ENCODE results near the gene PCBP3. TPM values are rescaled to one million over a fixed set of nuclear protein-coding genes. Genes with fewer than 3 reads are reported as not detected.
"Not testable (repeated sequence)": the region's sequence is repeated elsewhere in the genome, so short reads cannot be mapped to it uniquely, and the experiment has no call there.

The PCBP3 gene
- polyA plus RNA-seq, 3 donors: 1.7 to 9.5 (median 2.2) TPM

- H3K27ac ChIP-seq (ENCODE audit: low read depth, low read length): no peak overlapping the region
- WGBS, 3 donors: 6 to 7% (median 6%) methylated on average over 46 to 56 of the region's 56 CpGs
Observed at GRCh38 chr21:45644041-45644906, 749 bp downstream of the PCBP3 start.

DNA sequence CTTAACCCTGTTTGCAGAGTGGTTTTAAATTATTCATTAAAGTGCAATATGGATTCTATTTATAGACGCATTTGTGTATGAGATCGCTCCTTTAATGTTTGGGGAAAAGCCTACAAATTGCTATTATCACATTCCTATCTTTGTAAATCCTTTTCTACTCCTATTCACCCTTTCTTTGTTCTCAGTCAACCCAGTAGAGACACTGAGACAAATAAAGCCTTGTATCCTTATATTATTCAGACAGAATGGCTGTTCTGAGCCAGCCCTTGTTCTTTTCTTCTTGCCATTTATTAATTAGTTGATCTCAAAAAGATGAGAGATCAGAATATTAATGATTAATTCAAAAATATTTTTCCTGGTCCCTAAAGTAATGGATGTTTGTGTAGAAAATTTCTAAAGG is 8.4 kb downstream of the PCBP3 start:
- whole genome bisulfite sequencing, 3 donors: 42 to 85% (median 80%) methylated on average over 2 of the region's 2 CpGs
- no peak overlapping the region for H3K27ac ChIP-seq (ENCODE audit: low read depth, low read length)

- 50 to 70% (median 58%) methylated on average over 4 of the region's 4 CpGs for WGBS, 3 donors
- H3K27ac ChIP-seq (ENCODE audit: low read depth, low read length): no peak overlapping the region
Observed at GRCh38 chr21:45655124-45655523, 11.6 kb downstream of the PCBP3 start.

DNA sequence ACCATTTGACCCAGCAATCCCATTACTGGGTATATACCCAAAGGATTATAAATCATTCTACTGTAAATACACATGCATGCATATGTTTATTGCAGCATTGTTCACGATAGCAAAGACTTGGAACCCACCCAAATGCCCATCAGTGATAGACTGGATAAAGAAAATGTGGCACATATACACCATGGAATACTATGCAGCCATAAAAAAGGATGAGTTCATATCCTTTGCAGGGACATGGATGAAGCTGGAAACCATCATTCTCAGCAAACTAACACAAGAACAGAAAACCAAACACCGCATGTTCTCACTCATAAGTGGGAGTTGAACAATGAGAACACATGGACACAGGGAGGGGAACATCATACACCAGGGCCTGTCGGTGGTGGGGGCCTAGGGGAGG is 12.6 kb downstream of the PCBP3 start:
- not testable (repeated sequence) for H3K27ac ChIP-seq (ENCODE audit: low read depth, low read length)
- WGBS, 3 donors: 54 to 84% (median 74%) methylated on average over 2 of the region's 3 CpGs

- H3K27ac ChIP-seq (ENCODE audit: low read depth, low read length): not testable (repeated sequence)
- 75 to 87% (median 87%) methylated on average over 4 of the region's 4 CpGs for WGBS, 3 donors
Observed at GRCh38 chr21:45661913-45662622, 18.5 kb downstream of the PCBP3 start.

GRCh38 chr21:45662623-45663245 is 19.2 kb downstream of the PCBP3 start:
- 93 to 95% (median 94%) methylated on average over 10 of the region's 10 CpGs for WGBS, 3 donors
- not testable (repeated sequence) for H3K27ac ChIP-seq (ENCODE audit: low read depth, low read length)

GRCh38 chr21:45669382-45669781 is 25.9 kb downstream of the PCBP3 start:
- H3K27ac ChIP-seq (ENCODE audit: low read depth, low read length): no peak overlapping the region
- 89 to 100% (median 97%) methylated on average over 1 of the region's 1 CpG for WGBS, 3 donors

GRCh38 chr21:45670731-45671130 is 27.2 kb downstream of the PCBP3 start:
- no peak overlapping the region for H3K27ac ChIP-seq (ENCODE audit: low read depth, low read length)
- WGBS, 3 donors: 66 to 81% (median 69%) methylated on average over 3 of the region's 3 CpGs

DNA sequence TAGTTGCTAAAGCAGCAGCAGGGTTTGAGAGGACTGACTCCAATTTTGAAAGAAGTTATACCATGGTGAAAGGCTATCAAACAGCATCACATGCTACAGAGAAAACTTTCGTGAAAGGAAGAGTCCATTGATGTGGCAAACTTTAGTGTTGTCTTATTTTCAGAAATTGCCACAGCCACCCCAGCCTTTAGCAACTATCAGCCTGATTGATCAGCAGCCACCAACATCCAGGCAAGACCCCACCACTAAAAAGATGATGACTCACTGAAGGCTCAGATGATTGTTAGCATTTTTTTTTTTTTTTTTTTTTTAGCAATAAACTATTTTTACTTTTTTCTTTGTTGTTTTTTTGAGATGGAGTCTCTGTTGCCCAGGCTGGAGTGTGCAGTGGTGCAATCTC is 35.3 kb downstream of the PCBP3 start:
- not testable (repeated sequence) for H3K27ac ChIP-seq (ENCODE audit: low read depth, low read length)
- whole genome bisulfite sequencing, 3 donors: 86 to 88% methylated on average over 1 of the region's 1 CpG; no CpG with 5 or more reads in 1 of the 3 donors

DNA sequence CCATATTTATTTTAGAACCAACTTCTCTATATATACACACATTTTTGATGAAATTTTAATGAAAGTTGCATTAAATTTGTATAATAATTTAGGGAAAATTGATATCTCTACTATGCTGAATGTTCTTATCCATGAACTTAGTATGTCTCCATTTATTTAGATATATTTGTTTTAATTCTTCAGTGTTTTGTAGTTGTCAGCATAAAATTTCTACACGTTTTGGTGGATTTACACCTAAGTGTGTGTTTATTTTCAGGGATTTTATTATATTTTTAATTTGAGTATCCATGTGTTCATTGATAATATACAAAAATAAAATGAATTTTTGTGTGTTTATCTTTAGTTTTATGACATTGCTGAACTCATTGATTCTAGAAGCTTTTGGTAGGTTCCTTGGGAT is 36.7 kb downstream of the PCBP3 start:
- no peak overlapping the region for H3K27ac ChIP-seq (ENCODE audit: low read depth, low read length)
- 53 to 67% (median 60%) methylated on average over 1 of the region's 1 CpG for WGBS, 3 donors

DNA sequence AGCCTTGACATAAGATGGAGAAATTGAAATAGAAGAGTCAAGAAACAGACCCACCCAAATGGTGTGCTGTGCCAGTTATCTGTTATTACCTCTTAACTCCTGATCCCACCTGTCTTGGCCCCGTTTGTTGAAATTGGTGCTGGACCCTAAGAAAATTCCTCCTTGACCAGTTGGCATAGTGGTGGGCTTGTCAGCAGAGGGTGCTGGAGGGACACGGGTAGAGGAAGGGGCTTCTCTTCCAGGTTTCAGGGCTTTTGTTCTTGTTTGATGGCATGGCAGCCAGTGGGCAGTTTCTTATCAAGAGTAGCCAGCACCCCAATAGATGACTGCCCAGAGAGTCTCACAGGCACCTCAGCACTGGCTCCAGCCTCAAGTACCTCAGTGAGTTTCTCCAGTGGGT is 51.6 kb downstream of the PCBP3 start:
- no peak overlapping the region for H3K27ac ChIP-seq (ENCODE audit: low read depth, low read length)
- whole genome bisulfite sequencing, 3 donors: 14 to 44% (median 25%) methylated on average over 2 of the region's 2 CpGs

DNA sequence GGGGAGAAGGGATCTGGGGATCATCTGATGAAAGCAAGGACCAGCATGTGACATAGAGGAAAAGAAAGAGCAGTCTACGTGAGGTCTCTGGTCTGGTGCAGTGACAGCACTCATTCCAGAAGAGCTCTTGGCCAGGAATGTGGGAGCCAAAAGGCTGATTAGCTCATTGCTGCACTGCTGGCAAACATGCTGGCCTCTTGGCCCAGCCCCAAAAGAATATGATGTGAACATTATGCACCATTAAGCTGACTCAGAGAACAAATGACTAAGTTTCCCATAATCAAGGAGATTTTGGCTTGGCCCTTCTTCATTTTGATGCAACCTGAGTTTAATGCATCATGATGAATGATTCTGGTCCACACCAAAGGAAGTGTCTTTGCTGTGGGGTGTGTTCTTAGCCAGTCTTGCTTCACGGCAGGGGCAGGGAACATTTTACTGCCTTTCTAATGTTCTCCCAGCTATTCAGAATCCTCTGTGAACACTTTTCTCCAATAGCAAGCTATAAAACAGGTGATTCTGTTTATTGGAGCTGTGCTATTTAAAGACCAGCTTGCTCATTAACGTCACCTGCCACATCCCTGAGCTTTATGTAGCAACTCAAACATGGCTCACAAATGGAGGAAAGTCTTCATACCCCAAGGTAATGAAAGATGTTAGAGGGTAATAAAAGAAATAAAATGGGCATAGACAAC is 55.1 kb downstream of the PCBP3 start:
- 48 to 58% (median 48%) methylated on average over 3 of the region's 3 CpGs for WGBS, 3 donors
- no peak overlapping the region for H3K27ac ChIP-seq (ENCODE audit: low read depth, low read length)

GRCh38 chr21:45699251-45699942 is 55.9 kb downstream of the PCBP3 start:
- 79 to 89% (median 83%) methylated on average over 7 of the region's 7 CpGs for WGBS, 3 donors
- H3K27ac ChIP-seq (ENCODE audit: low read depth, low read length): no peak overlapping the region

DNA sequence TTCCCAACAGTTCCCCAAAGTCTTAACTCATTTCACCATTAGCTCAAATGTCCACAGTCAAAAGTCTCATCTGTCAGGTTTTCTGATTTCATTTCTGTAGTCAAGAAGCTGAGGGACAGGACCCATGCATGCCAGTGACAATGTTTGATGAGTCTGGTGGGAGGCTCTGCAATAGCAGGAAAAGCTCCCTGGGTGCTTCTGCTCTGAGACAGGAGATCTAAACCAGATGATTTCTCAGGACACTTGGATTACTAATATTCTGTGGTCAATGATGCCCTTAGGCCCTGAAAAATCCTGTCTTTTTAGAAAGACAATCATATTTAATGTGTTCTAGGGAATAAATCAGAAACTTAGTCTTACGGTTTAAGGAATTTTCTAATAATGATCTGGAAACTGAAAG is 56.4 kb downstream of the PCBP3 start:
- 89 to 97% (median 91%) methylated on average over 1 of the region's 1 CpG for WGBS, 3 donors
- no peak overlapping the region for H3K27ac ChIP-seq (ENCODE audit: low read depth, low read length)

GRCh38 chr21:45700461-45700860 is 56.9 kb downstream of the PCBP3 start:
- WGBS, 3 donors: 82 to 95% (median 92%) methylated on average over 6 of the region's 6 CpGs
- H3K27ac ChIP-seq (ENCODE audit: low read depth, low read length): no peak overlapping the region

DNA sequence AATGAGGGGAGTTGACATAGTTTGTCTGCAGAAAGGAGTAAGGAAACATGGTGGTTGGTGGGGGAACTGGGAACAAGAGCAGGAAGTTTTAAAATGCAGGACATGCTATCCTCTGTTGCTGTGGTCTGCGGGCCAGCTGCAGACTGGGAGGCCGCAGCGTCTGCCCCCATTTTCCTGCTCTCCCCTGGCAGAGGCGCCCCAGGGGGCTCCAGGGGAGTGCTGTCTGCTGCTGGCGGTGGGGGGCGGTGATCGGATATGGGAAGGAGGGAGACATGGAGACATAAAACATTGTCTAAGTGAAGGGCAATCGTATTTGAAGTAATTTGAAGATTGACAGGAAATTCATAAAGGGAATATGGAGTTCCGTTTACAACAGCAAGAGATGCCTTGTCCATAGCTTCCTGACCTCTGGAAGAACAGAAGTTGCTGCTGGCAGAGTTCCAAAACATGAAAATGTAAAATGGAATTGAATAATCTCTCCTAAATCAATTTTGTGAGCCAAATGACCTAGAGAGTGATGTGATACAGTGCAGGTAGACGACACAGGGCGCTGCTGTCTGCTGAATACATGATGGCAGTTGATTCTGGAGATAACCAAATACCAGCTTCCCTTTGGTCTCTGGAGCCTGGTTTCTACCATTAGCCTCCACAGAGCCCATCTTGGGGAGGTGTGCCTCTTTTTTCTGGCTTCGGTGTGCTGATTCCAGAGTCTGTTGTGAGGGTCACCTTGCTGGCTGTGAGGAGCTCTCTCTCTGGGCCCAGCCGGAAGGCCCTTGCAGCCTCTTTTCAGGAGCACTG is 61.0 kb downstream of the PCBP3 start:
- 64 to 70% (median 66%) methylated on average over 13 of the region's 13 CpGs for whole genome bisulfite sequencing, 3 donors

DNA sequence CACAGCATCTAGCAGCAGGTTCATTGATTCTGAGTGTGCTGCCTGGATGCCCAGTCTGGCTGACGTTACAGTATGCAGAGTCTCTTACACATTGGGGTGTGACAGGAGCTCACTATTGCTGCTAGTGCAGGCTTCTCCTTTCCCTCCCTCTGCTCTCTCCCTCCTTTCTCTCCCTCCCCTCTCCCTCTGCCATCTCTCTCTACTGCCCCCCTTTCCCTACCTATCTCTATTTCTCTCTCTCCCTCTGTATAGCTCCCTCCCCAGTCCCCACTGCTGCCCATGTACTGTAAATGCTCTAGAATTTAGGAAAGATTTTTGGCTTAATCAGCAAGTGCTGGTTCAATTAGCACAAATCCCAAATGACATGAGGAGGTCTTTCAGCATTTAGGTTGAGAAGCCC is 62.8 kb downstream of the PCBP3 start:
- 47 to 68% (median 52%) methylated on average over 1 of the region's 1 CpG for WGBS, 3 donors
- H3K27ac ChIP-seq (ENCODE audit: low read depth, low read length): no peak overlapping the region

More for the DNA sequence above, 61.0 kb downstream of the PCBP3 start:
- H3K27ac ChIP-seq (ENCODE audit: low read depth, low read length): no peak overlapping the region

Data from adipose tissue (tissue), 3 donors.